Muscle of back (tissue), 13 donors: Measurements from ENCODE around the gene SULT6B1. TPM values are rescaled to one million over a fixed set of nuclear protein-coding genes. Genes with fewer than 3 reads are reported as not detected.
"Not testable (repeated sequence)": the region's sequence is repeated elsewhere in the genome, so short reads cannot be mapped to it uniquely, and the experiment has no call there.

Experiments used
- DNase-seq, 3 donors: peaks; one replicate each; pipeline versions ENCODE4 v3.0.0 to v3.0.0-alpha.2; 2013
- long read RNA-seq, 9 donors: transcript quantifications; one replicate each; lab custom pipeline, GENCODE V29; 2026
- polyA plus RNA-seq, 10 donors: library from polyadenylated mRNA; unstranded; fragments of 120-200 nt; gene quantifications; one replicate each; pipeline ENCODE4 v1.2.1, GENCODE V29; 2013; ENCODE audit not compliant: insufficient read length in 10 of 10

The SULT6B1 gene, protein sequence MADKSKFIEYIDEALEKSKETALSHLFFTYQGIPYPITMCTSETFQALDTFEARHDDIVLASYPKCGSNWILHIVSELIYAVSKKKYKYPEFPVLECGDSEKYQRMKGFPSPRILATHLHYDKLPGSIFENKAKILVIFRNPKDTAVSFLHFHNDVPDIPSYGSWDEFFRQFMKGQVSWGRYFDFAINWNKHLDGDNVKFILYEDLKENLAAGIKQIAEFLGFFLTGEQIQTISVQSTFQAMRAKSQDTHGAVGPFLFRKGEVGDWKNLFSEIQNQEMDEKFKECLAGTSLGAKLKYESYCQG
- polyA plus RNA-seq, result not detected
- long read RNA-seq, donor 1, result 0 reads
- long read RNA-seq, donor 2, result 0 reads
- long read RNA-seq, donor 3, result 0 reads
- long read RNA-seq, donor 4, result 0 reads
- long read RNA-seq, donor 5, result 0 reads
- long read RNA-seq, donor 6, result 0 reads
- long read RNA-seq, donor 7, result 0 reads
- long read RNA-seq, donor 8, result 0 reads
- long read RNA-seq, donor 9, result 0 reads

DNA sequence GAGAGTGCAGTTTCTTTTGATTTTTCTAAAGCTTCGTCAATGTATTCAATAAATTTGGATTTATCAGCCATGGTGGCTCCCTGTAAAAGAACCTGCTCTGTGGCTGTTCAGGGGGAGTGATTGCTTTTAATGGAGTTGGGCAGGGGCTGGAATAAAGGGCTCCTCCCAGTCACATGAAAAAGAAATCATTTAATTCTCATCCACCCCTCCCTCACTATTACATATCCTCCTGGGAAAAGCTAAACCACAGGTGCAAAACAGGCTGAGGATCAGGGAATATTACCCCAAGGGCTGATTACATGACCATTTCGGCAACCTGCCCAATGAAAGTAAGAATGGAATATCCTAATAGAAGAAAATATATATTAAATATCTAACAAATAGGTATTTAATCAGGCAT is at the start of gene SULT6B1:
Gene SULT6B1, minus strand, starts transcription at position 101 of the 400 bp plus-strand sequence. Its CDS starts 30 bp downstream, at position 71.
- no peak for DNase-seq

GRCh38 chr2:37232131-37232933 is 43.9 kb upstream of the SULT6B1 start:
- DNase-seq, result peak in 1 of 3 donors; percentile 16

GRCh38 chr2:37231241-37232130 is 43.0 kb upstream of the SULT6B1 start, which contains the start of the genes CEBPZ and NDUFAF7:
Gene CEBPZ, minus strand, starts transcription at chr2:37231596. Its CDS starts 29 bp downstream, at chr2:37231567.
Gene NDUFAF7, plus strand, starts transcription at chr2:37231658. Its CDS starts 48 bp downstream, at chr2:37231706.
- peak; percentile 92 to 97 (median 95) for DNase-seq

DNA sequence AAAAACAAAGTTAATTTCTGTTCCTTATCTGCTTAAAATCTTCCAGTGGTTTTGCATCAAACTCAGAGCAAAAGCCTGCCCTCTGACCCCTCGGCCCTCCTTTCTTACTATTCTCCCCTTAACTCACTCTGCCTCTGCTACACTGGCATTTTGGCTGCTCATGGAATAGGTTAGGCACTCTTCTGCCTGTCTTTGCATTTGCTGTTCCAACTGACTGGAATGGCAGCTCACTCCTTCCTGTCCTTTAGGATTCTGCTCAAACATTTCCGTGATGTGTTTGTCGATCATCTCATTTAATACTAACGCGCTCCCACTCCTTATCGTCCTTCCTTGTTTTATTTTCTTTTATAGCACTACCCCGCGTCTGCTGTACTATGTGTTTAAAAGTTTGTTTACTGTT is 42.1 kb upstream of the SULT6B1 start:
- DNase-seq, result no peak

DNA sequence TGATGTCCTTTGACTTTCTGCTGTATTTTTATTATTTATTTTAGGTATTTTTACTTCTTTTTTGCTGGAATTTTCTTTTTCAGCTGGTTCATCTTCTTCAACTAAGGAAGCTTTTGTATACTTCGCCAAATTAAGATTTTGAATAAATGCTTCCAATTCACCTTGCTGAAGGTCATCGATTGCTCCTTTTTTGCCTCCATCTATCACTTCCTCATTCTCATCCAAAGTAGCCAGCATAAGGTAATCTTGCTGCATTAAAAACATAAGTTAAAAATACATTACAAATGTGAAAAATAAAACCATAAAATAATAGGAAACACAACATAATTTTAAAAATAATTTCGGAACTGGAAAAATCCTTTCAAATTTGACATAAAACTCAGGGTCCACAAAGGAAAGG is 40.3 kb upstream of the SULT6B1 start:
- no peak for DNase-seq

- no peak for DNase-seq
These were observed 38.4 kb upstream of the SULT6B1 start for GRCh38 chr2:37226863-37227262.

GRCh38 chr2:37225129-37225528 is 36.7 kb upstream of the SULT6B1 start:
- not testable (repeated sequence) for DNase-seq

- DNase-seq, result no peak
These were observed 35.6 kb upstream of the SULT6B1 start for GRCh38 chr2:37224063-37224462.

DNA sequence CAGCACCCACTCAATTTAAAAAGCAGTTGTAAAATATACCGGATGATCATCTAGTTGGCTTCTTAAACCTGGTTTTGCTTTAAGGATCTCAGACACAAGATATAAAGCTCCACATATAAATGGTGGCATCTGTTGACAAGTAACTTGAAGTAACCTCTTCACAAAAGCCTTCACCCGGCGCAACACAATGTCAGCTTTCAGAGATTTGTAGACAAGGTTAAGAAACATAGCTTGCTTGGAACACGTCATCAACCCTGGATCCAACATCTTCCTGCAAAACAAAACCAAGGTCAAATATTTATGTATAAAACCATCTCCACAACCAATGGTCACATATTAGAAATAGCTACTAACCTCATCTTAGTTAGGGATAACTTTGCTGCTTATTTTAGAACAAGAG is 34.7 kb upstream of the SULT6B1 start:
- DNase-seq, result no peak

GRCh38 chr2:37219046-37219445 is 30.6 kb upstream of the SULT6B1 start:
- no peak for DNase-seq

DNA sequence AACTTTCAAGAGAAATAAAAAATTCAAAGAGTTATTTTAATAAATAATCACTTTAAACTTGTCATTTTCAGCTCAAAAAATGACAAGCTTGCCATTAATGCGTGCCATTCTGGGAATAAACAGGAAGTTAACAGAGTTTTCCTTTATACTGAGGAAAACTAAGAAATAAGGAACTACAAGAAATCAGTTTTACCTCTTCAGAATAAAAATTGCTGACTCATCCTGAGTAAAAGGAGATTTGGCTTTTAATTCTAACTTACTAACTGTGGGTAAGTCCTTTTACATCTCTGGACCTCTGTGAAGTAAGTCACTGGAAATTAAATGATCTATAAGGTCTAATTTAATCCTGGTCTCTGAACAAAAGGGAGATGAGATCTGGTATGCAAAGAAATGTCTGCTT is 26.8 kb upstream of the SULT6B1 start:
- DNase-seq, result no peak

DNA sequence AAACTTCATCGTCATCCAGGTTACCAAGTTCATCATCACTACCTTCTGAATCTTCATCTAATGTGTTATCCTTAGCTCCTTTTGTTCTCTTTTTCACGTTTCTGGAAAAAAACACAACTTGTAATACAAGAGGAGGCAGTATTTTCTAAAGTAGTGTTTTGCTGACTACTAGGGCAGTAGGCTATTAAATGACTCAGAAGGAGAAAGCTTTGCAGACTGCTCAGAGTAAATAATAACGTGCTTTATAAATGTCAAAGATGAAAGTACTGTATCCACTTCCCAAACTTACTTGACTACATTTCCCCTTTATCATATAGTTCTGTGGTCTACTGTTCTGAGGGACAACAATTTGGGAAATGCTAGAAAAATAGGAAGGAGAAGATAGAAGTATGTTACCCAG is 23.5 kb upstream of the SULT6B1 start:
- no peak for DNase-seq

DNA sequence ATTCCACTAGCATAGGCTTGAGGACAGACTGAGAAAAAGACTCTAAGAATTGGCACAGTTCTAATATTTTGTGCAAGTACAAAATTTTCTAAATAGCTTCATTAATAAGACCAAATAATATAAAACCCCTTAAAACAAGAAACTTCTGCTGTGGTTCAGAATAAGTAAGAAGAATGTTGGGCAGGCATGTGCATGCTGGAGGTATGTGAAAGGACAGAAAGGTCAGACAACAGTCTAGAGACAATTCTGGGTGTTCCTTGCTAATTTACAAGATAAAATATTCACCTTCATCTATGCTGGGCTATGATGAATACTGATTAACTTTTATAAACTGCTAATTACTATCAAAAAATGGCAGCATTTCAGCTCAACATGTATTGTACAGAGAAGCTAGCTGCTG is 22.7 kb upstream of the SULT6B1 start:
- DNase-seq, result no peak

- not testable (repeated sequence) for DNase-seq
These were observed 18.3 kb upstream of the SULT6B1 start for GRCh38 chr2:37206760-37207159.

GRCh38 chr2:37205689-37206341 is 17.3 kb upstream of the SULT6B1 start:
- DNase-seq, result no peak

- not testable (repeated sequence) for DNase-seq
These were observed 16.7 kb upstream of the SULT6B1 start for GRCh38 chr2:37205071-37205661.

- no peak for DNase-seq
These were observed 15.2 kb upstream of the SULT6B1 start for GRCh38 chr2:37203708-37204107.

DNA sequence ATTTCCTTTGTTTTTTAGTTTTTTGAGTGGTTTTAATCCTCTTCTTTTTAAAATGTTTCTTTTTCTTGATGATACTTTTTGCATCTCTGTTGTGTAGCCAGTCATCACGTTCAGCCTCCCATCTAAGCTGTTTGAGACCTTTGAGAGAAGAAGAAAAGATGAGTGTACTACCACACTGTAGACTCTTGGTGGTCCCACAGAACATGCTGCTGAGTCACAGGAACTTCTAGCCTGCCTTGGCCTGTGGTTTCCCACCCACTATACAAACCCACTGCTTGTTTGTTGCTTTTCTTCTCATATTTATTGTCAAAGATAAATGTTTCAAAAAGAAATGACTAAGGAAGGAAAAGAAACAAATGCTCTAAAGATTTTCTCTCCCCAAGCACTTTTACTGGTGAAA is 13.3 kb upstream of the SULT6B1 start:
- no peak for DNase-seq

- DNase-seq, result no peak
These were observed 12.7 kb upstream of the SULT6B1 start for GRCh38 chr2:37201208-37201607.

DNA sequence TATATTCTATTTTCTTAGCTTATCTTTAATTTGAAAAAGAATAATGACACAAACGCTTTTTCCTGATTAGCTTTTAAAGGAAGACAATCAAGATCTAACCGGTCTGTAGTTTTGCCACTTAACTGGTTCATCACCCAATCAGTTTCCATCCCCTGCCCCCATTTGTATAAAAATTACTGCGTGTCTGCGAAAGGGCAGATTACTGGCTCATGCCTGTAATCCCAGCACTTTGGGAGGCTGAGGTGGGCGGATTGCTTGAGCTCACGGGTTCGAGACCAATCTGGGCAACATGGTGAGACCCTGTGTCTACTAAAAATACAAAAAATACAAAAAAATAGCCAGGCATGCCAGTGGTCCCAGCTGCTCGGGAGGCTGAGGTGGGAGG is 10.2 kb upstream of the SULT6B1 start:
- DNase-seq, result no peak
